ACC112 (cell line): Measurements from ENCODE around the gene EXTL1.
"Not testable (repeated sequence)": the region's sequence is repeated elsewhere in the genome, so short reads cannot be mapped to it uniquely, and the experiment has no call there.

Source experiments
- H2AFZ ChIP-seq: fragments of 200-600 bp; sonication (generic); one replicate; pipeline ENCODE4 v1.6.0; 2017; ENCODE audit warnings: antibody characterized with exemption, low read length; ENCODE audit not compliant: unreplicated experiment
- H3K27ac ChIP-seq: fragments of 200-600 bp; sonication (generic); 2 replicates; pipeline ENCODE4 v1.5.1; 2014; ENCODE audit warnings: low read depth, mild to moderate bottlenecking, antibody characterized with exemption, low read length, moderate library complexity
- H3K27me3 ChIP-seq: fragments of 200-600 bp; sonication (generic); 2 replicates; pipeline ENCODE4 v1.6.1; 2014; ENCODE audit warnings: mild to moderate bottlenecking, antibody characterized with exemption, low read length, moderate library complexity, mixed read lengths; ENCODE audit not compliant: insufficient read depth
- H3K36me3 ChIP-seq: fragments of 200-600 bp; sonication (generic); 2 replicates; pipeline ENCODE4 v1.6.1; 2016; ENCODE audit warnings: mild to moderate bottlenecking, antibody characterized with exemption, low read length, moderate library complexity, mixed read lengths; ENCODE audit not compliant: insufficient read depth
- H3K4me1 ChIP-seq: fragments of 200-600 bp; sonication (generic); one replicate; pipeline ENCODE4 v1.6.1; 2016; ENCODE audit warnings: low read length, mixed read lengths; ENCODE audit not compliant: insufficient read depth, unreplicated experiment, control insufficient read depth
- H3K4me3 ChIP-seq: fragments of 200-600 bp; sonication (generic); 2 replicates; pipeline ENCODE4 v1.5.1; 2014; ENCODE audit warnings: mild to moderate bottlenecking, low read depth, low read length
- H3K79me2 ChIP-seq: fragments of 200-600 bp; sonication (generic); one replicate; pipeline ENCODE4 v1.6.0; 2016; ENCODE audit warnings: low read length; ENCODE audit not compliant: control insufficient read depth, unreplicated experiment, insufficient read depth

EXTL1 gene, protein sequence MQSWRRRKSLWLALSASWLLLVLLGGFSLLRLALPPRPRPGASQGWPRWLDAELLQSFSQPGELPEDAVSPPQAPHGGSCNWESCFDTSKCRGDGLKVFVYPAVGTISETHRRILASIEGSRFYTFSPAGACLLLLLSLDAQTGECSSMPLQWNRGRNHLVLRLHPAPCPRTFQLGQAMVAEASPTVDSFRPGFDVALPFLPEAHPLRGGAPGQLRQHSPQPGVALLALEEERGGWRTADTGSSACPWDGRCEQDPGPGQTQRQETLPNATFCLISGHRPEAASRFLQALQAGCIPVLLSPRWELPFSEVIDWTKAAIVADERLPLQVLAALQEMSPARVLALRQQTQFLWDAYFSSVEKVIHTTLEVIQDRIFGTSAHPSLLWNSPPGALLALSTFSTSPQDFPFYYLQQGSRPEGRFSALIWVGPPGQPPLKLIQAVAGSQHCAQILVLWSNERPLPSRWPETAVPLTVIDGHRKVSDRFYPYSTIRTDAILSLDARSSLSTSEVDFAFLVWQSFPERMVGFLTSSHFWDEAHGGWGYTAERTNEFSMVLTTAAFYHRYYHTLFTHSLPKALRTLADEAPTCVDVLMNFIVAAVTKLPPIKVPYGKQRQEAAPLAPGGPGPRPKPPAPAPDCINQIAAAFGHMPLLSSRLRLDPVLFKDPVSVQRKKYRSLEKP

DNA sequence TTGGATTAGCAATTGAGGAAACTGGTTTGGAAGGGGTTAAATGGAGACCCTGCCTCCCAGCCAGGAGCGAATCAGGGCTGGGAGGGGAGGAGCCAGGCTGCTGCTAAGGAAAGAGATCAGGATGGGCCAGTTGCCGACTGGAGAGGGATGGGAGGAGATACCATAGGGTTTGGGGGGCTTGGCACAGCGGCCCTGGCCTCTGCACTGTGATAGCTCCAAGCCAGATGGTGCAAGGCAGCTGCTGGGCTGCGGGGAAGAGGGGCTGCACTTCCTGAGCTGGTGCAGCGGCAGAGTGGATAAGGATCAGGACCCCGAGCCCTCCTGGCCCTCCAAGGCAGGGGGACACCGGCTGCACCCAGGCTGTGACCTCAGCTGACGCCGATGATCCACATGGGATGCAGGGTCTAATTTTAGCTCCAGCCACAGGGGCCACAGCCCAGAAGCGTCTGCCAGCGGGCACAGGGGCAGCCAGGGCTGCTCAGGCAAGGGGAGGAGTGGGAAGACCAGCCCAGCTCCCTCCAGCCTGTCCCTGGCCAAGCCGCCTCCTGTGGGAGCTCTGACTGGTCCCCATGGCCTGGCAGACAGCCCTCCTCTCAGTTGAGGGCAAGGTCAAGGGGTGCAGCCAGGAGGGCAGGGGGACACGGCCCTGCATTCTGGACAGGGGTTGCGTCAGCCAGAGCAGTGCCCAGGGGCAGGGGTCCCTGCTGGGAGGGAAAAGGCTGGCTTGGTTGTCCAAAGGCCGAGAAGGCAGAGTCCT is at the start of gene EXTL1:
EXTL1 (plus strand) TSS at position 129 of the 757 bp plus-strand sequence. CDS start 872 bp downstream, outside the sequence.
- H2AFZ ChIP-seq, result no peak within 1 kb of the TSS
- H3K4me3 ChIP-seq, result no peak within 1 kb of the TSS

DNA sequence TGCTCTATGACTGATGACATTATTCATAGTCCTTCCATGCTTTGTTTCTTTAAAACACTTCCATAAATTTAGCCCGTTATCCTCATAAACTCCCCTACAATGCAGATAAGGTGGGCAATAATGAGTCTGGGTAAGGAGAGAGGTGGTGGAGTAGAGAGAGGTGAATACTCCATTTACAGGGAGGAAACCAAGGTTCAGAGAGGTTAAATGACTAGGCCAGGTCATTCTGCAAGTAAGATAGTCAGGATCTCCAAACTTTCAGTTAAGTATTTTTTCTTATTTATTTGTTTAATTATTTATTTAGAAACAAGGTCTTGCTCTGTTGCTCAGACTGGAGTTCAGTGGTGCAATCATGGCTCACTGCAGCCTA is 49.8 kb upstream of the EXTL1 start:
- H3K79me2 ChIP-seq, result no peaks in the 10 kb centered on the region
- H3K27me3 ChIP-seq, result no peaks in the 10 kb centered on the region
- H3K4me1 ChIP-seq, result no peaks in the 10 kb centered on the region
- H3K36me3 ChIP-seq, result peaks cover 3% of the 10 kb centered on the region; the same call in 1 of the 2 replicates
- H3K4me3 ChIP-seq, result no peak overlapping the region
- H2AFZ ChIP-seq, result no peak overlapping the region
- no peak overlapping the region for H3K27ac ChIP-seq

More for the DNA sequence above, at the start of gene EXTL1:
- H3K27ac ChIP-seq, result no peak within 1 kb of the TSS
- peaks cover 20% of the 10 kb centered on the region for H3K4me1 ChIP-seq
- no peaks in the 10 kb centered on the region for H3K27me3 ChIP-seq
- H3K36me3 ChIP-seq, result no peaks in the 10 kb centered on the region
- H3K79me2 ChIP-seq, result no peaks in the 10 kb centered on the region

DNA sequence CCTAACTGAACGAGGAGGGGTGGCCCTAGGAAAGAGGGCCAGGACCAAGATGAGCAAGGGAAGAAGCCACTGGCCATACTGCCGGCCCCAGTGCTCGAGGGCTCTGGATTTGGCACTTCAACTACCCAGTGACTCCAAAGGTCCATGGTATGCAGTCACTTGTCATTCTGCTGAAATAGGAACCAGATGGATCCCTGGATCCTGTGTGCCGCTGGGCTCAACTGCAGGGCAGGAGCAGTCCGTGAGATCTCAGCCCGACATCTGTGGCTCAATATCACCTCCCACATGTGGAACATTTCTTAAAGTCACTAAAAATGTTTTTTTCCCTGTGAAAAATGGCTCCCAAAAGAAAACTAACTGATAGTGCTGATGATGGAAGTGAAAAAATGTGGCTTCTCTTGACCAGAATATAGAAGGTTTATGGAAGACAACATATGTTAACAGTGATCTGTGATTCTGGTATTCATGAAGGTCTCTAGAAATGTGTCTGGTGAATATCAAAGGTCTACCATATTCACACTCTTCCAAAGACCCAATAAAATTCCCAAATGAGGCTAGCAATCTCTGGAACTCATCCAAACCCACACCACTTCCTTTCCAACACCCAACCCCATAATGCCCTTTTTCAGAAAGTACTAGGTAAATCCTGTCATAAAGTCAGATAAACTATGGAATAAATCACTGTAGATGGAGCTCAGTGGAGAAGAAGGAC is 47.8 kb upstream of the EXTL1 start:
- H3K4me1 ChIP-seq, result no peaks in the 10 kb centered on the region

DNA sequence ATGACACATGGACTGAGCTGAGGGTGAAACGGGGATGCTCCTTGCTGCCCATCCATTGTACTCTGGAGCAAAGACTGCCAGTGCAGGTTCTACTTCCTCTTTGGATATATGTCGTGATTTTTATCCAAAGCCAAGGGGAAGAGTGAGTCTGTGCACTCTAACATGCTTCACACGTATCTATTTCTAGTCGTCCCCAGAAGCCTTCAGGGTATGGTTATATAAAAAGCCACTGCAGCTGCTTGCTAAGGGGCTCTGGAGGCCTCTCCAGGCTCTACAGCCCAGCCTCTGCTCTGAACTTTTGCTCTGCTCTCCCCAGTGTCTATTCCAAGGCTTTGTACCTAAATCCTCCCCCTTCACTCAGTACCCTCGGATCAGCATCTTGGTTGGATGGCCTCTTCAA is 43.8 kb upstream of the EXTL1 start:
- no peak overlapping the region for H3K4me3 ChIP-seq
- H2AFZ ChIP-seq, result no peak overlapping the region
- no peak overlapping the region for H3K27ac ChIP-seq
- no peaks in the 10 kb centered on the region for H3K27me3 ChIP-seq
- peaks cover 13% of the 10 kb centered on the region; the same call in 1 of the 2 replicates for H3K36me3 ChIP-seq
- no peaks in the 10 kb centered on the region for H3K4me1 ChIP-seq
- no peaks in the 10 kb centered on the region for H3K79me2 ChIP-seq

More for the DNA sequence above, 47.8 kb upstream of the EXTL1 start:
- Histone ChIP-seq H3K79me2 (no peaks in the 10 kb centered on the region), H3K27ac (no peak overlapping the region), H2AFZ (no peak overlapping the region), H3K27me3 (no peaks in the 10 kb centered on the region), H3K36me3 (peaks cover 5% of the 10 kb centered on the region; the same call in 1 of the 2 replicates), H3K4me3 (no peak overlapping the region)

DNA sequence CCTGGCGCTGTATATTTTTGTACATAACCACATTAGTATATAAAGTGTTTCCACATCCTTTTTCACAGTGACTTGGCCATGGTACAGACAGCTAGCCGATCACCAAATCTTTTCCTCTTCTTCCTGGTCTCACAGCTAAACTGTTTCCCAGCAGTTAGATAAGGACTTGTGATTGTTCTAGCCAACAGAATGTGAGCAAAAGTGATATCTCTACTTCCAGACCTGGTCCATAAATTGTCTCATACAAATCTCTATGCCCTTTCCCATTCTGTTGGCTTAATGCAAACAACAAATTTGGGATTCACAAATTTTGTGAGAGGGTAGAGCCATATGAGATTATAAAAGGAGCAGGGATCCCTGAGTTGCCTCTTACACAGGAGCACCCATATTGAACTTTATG is 43.2 kb upstream of the EXTL1 start:
- no peaks in the 10 kb centered on the region for H3K79me2 ChIP-seq
- H3K27me3 ChIP-seq, result no peaks in the 10 kb centered on the region
- peaks cover 13% of the 10 kb centered on the region; the same call in 1 of the 2 replicates for H3K36me3 ChIP-seq
- no peak overlapping the region for H3K27ac ChIP-seq
- H3K4me1 ChIP-seq, result no peaks in the 10 kb centered on the region
- H3K4me3 ChIP-seq, result no peak overlapping the region
- no peak overlapping the region for H2AFZ ChIP-seq

DNA sequence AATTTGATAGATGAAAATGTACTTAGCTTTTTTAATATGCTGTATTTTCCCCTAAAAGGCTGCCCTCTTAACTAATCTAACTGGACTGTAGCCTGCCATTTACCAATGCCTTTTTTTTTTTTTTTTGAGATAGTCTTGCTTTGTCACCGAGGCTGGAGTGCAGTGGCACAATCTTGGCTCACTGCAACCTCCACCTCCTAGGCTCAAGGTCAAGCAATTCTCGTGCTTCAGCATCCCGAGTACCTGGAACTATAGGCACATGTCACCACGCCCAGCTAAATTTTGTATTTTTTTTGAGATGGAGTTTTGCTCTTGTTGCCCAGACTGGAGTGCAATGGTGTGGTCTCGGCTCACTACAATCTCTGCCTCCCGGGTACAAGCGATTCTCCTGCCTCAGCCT is 42.4 kb upstream of the EXTL1 start:
- Histone ChIP-seq H2AFZ (no peak overlapping the region), H3K27ac (no peak overlapping the region), H3K4me3 (no peak overlapping the region), H3K27me3 (no peaks in the 10 kb centered on the region), H3K79me2 (no peaks in the 10 kb centered on the region), H3K4me1 (no peaks in the 10 kb centered on the region), H3K36me3 (peaks cover 20% of the 10 kb centered on the region; the same call in 1 of the 2 replicates)

DNA sequence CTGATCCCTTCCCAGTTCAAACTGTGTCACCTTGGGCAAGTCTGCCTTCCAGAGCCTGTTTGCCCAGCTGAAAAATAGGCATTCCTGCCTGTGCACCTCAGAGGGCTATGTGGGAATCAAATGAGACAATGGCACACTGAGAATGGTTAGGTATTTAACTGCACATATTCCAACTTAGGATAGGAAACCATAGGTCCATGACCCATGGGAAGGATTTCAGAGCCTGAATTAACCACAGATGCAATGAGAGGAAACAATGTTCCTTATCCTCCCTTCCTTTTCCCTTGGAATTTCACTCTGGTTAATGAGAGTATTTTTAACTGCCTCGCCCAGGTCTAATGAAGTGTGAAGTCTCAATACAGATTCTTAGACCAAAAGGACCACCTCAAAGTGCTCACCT is 36.4 kb upstream of the EXTL1 start:
- H3K36me3 ChIP-seq, result peaks cover 27% of the 10 kb centered on the region; the same call in 1 of the 2 replicates
- H3K27ac ChIP-seq, result no peak overlapping the region
- peaks cover 7% of the 10 kb centered on the region for H3K4me1 ChIP-seq
- no peak overlapping the region for H3K4me3 ChIP-seq
- H3K27me3 ChIP-seq, result no peaks in the 10 kb centered on the region
- H2AFZ ChIP-seq, result no peak overlapping the region
- no peaks in the 10 kb centered on the region for H3K79me2 ChIP-seq

DNA sequence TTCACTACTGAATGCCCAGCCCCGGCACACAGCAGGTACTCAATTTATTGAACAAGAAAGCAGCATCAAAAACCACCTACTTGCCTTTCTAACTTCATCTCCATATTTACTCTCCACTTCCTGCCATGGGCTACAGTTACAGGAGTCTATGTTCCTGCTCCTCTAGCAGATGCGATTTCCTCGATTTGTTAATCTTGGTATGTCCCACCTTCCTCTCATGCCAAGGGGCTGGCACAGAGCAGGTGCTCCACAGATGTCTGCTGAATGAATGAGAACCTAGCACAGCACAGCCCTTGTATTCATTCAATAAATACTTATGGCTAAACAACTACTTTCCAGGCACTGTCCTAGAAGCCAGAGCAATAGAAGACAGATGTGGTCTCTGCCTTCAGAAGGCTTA is 35.9 kb upstream of the EXTL1 start:
- H3K27me3 ChIP-seq, result no peaks in the 10 kb centered on the region
- H3K27ac ChIP-seq, result no peak overlapping the region
- H3K4me3 ChIP-seq, result no peak overlapping the region
- H3K36me3 ChIP-seq, result peaks cover 27% of the 10 kb centered on the region; the same call in 1 of the 2 replicates
- no peak overlapping the region for H2AFZ ChIP-seq
- no peaks in the 10 kb centered on the region for H3K79me2 ChIP-seq
- peaks cover 11% of the 10 kb centered on the region for H3K4me1 ChIP-seq

DNA sequence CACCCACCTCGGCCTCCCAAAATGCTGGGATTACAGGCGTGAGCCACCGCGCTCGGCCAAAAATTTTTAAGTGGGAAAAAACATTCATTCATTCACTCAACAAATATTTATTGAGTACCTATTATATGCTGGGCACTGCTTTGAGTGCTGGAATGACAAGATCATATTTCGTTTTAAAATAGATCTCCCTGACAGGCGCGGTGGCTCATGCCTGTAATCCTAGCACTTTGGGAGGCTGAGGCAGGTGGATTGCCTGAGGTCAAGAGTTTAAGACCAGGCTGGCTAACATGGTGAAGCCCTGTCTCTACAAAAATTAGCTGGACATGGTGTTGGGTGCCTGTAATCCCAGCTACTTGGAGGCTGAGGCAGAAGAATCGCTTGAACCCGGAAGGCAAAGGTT is 34.8 kb upstream of the EXTL1 start:
- H3K4me3 ChIP-seq, H2AFZ ChIP-seq, H3K79me2 ChIP-seq, H3K27me3 ChIP-seq, H3K27ac ChIP-seq: not testable (repeated sequence)
- peaks cover 27% of the 10 kb centered on the region; the same call in 1 of the 2 replicates for H3K36me3 ChIP-seq
- peaks cover 11% of the 10 kb centered on the region for H3K4me1 ChIP-seq

DNA sequence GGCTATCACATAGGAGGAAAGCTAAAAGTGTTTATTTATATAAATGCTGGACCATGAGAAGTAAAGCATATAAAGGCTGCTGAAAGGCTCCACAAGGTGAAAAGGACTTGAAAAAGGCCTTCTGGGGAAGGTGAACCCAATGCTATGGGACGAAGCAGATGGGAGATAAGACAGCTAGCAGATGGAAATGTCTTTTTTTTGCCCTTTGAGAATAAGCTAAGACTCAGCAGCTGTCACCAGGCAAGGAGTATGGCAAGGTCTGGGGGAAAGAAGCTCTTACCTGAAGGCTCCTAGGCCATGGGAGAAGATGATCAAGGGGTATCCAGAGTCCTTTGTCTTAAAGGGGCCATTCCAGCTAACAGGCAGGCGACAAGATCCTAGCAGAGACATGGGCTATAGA is 33.6 kb upstream of the EXTL1 start:
- Histone ChIP-seq H3K36me3 (peaks cover 21% of the 10 kb centered on the region; the same call in 1 of the 2 replicates), H3K27me3 (no peaks in the 10 kb centered on the region), H3K4me1 (peaks cover 11% of the 10 kb centered on the region), H3K79me2 (no peaks in the 10 kb centered on the region), H3K4me3 (no peak overlapping the region), H3K27ac (no peak overlapping the region), H2AFZ (no peak overlapping the region)
